ENCODE results near the gene HABP4.

Gene HABP4

GRCh38 chr9:96478829-96479371, 28.9 kb downstream of the HABP4 start:
- no peak for DNase-seq

- DNase-seq: no peak
Observed at GRCh38 chr9:96480736-96481135, 30.8 kb downstream of the HABP4 start.

- DNase-seq: no peak
Observed at GRCh38 chr9:96482476-96482875, 32.5 kb downstream of the HABP4 start.

- DNase-seq: no peak
Observed at GRCh38 chr9:96483197-96483596, 33.2 kb downstream of the HABP4 start.

- DNase-seq: no peak
Observed at GRCh38 chr9:96483733-96484390, 33.9 kb downstream of the HABP4 start.

- no peak for DNase-seq
Observed at GRCh38 chr9:96484521-96484931, 34.6 kb downstream of the HABP4 start.

GRCh38 chr9:96485280-96485679, 35.3 kb downstream of the HABP4 start:
- DNase-seq: no peak

- DNase-seq: no peak
Observed at GRCh38 chr9:96486386-96487028, 36.5 kb downstream of the HABP4 start.

- DNase-seq: no peak
Observed at GRCh38 chr9:96487029-96487396, 37.0 kb downstream of the HABP4 start.

- DNase-seq: no peak
Observed at GRCh38 chr9:96487949-96488348, 38.0 kb downstream of the HABP4 start.

- no peak for DNase-seq
Observed at GRCh38 chr9:96489482-96489979, 39.6 kb downstream of the HABP4 start.

GRCh38 chr9:96490534-96491078, 40.6 kb downstream of the HABP4 start:
- no peak for DNase-seq

GRCh38 chr9:96491079-96491879, 41.3 kb downstream of the HABP4 start:
- DNase-seq: no peak

- no peak for DNase-seq
Observed at GRCh38 chr9:96491880-96492525, 42.0 kb downstream of the HABP4 start.

- DNase-seq: no peak
Observed at GRCh38 chr9:96492993-96493531, 43.1 kb downstream of the HABP4 start.

GRCh38 chr9:96493757-96494156, 43.8 kb downstream of the HABP4 start:
- no peak for DNase-seq

GRCh38 chr9:96494215-96494800, 44.3 kb downstream of the HABP4 start:
- no peak for DNase-seq

- DNase-seq: no peak
Observed at GRCh38 chr9:96495341-96495740, 45.4 kb downstream of the HABP4 start.

GRCh38 chr9:96496368-96497116, 46.6 kb downstream of the HABP4 start:
- no peak for DNase-seq

GRCh38 chr9:96497117-96497399, 47.1 kb downstream of the HABP4 start:
- no peak for DNase-seq

GRCh38 chr9:96498796-96499195, 48.8 kb downstream of the HABP4 start:
- DNase-seq: no peak

- DNase-seq: no peak
Observed at GRCh38 chr9:96499257-96499656, 49.3 kb downstream of the HABP4 start.
